Mucosa of descending colon (tissue), 3 donors: Measurements from ENCODE around the gene ARPC1A. TPM values are rescaled to one million over a fixed set of nuclear protein-coding genes. Genes with fewer than 3 reads are reported as not detected.
A peak's percentile ranks its signal among the peaks of the same experiment; 100 is the strongest.

Experiments used
- ATAC-seq: fragments of 200-7000 bp; cut with Tn5 transposase; one replicate; pipeline ENCODE4 v1.9.1; 2020; ENCODE audit warnings: mild to moderate bottlenecking, moderate library complexity
- DNase-seq, 3 donors: peaks; one replicate each; pipeline ENCODE4 v3.0.0-alpha.2; 2020
- H3K36me3 ChIP-seq: fragments of 200-600 bp; one replicate; pipeline ENCODE4 v1.8.0; 2021; ENCODE audit warnings: low read depth, mild to moderate bottlenecking
- H3K4me1 ChIP-seq: fragments of 200-600 bp; one replicate; pipeline ENCODE4 v1.8.0; 2021; ENCODE audit warnings: low read depth, mild to moderate bottlenecking
- H3K4me3 ChIP-seq: fragments of 200-600 bp; one replicate; pipeline ENCODE4 v1.8.0; 2021; ENCODE audit warnings: mild to moderate bottlenecking
- H3K9me3 ChIP-seq: fragments of 200-600 bp; one replicate; pipeline ENCODE4 v1.8.0; 2021; ENCODE audit warnings: mild to moderate bottlenecking
- CTCF ChIP-seq: fragments of 200-600 bp; IDR thresholded peaks from one replicate; pipeline ENCODE4 v1.8.0; 2022; ENCODE audit warnings: antibody characterized with exemption, mild to moderate bottlenecking
- intact Hi-C, 2 donors: fragments of 100-400 bp; cut with DNase I in 1 of 2; cut with micrococcal nuclease in 1 of 2; formaldehyde crosslinking; loops; one replicate each; pipeline versions ENCODE4 v1.11.0 to v1.11.1; 2022; cut with DNase I, micrococcal nuclease
- total RNA-seq, 3 donors: library from RNA; stranded (reverse); fragmentation: NEBNext Ultra II Directional in 2 of 3; extraction: Animal tissue kit (Norgen Biotek cat#: 25700) in 2 of 3; gene quantifications; one replicate each; pipeline versions ENCODE4 v1.2.1 to v1.2.4, GENCODE V29; 2021 to 2023
- donor health status: DM: no; HTN: no; CAD: no; lungs with moderate emphysema.
- donor health status: DM: no; HTN: no; CAD: no.
- donor health status: DM: no; HTN: yes; CAD: no.

The ARPC1A gene
- total RNA-seq, 3 donors from 2014 or later: 142 to 158 (median 157) TPM

DNA sequence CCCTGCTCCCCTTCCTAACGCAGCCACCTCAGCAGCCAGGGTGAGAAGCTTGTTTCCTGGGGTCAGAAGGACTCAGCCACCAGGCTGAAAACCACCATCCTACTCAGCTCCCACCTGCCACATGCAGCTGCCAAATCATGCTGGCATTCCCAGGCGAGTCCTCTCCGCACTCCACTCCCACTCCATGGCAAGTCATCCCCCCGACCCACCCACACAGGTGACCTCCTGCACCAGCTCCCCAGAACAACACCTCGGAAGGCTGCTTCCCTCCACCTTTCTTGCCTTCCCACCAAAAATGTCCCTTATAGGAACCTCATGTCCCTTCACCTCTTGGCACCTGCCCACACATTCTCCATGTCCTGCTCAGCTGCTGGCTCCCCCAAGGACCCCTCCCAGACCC, 78.1 kb downstream of the ARPC1A start:
- intact Hi-C loops: no loop called here
- ATAC-seq (no peak), DNase-seq (no peak)
- TF ChIP-seq CTCF: no peak
- Histone ChIP-seq H3K36me3 (no peaks in the 10 kb centered on the region), H3K4me3 (no peak overlapping the region), H3K9me3 (no peaks in the 10 kb centered on the region), H3K4me1 (peaks cover 16% of the 10 kb centered on the region)

- intact Hi-C loops: no loop called here
- no peak overlapping the region for H3K4me3 ChIP-seq
These were observed 78.7 kb downstream of the ARPC1A start for GRCh38 chr7:99404235-99404976.

DNA sequence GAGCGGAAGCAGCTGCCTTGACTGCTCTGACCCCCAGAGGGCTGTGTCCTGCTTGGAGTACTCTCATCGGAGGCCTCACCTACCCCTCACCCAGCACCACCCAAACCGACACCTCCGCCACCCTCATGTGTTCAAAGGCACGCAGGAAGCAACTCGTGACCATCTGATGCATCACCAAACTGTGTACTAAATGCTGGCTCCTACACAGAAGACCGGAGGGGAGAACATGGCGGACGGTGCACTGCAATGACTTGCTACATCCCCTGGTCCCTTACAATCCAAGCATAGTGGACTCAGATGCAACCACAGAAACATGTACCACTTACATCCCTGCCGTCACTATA, 79.3 kb downstream of the ARPC1A start:
- ATAC-seq (no peak), DNase-seq (no peak)
- intact Hi-C loops: no loop called here
- Histone ChIP-seq H3K9me3 (no peaks in the 10 kb centered on the region), H3K4me3 (no peak overlapping the region), H3K4me1 (peaks cover 19% of the 10 kb centered on the region), H3K36me3 (no peaks in the 10 kb centered on the region)
- TF ChIP-seq CTCF: no peak

More at GRCh38 chr7:99404235-99404976, 78.7 kb downstream of the ARPC1A start:
- no peak for DNase-seq
- Histone ChIP-seq H3K9me3 (no peaks in the 10 kb centered on the region), H3K36me3 (no peaks in the 10 kb centered on the region), H3K4me1 (peaks cover 16% of the 10 kb centered on the region)
- TF ChIP-seq CTCF: no peak
- ATAC-seq: no peak

GRCh38 chr7:99406557-99406956, 80.9 kb downstream of the ARPC1A start:
- DNase-seq: no peak
- no peak for ATAC-seq
- H3K9me3 ChIP-seq: no peaks in the 10 kb centered on the region
- no peak overlapping the region for H3K4me3 ChIP-seq
- peaks cover 6% of the 10 kb centered on the region for H3K36me3 ChIP-seq
- peaks cover 26% of the 10 kb centered on the region for H3K4me1 ChIP-seq
- TF ChIP-seq CTCF: no peak
- intact Hi-C loops: no loop called here

GRCh38 chr7:99407872-99408378, 82.2 kb downstream of the ARPC1A start:
- ATAC-seq: peak; percentile 49
- no peak for TF ChIP-seq CTCF
- Histone ChIP-seq H3K4me1 (peaks cover 26% of the 10 kb centered on the region), H3K36me3 (peaks cover 10% of the 10 kb centered on the region), H3K9me3 (no peaks in the 10 kb centered on the region), H3K4me3 (peak overlapping the region; percentile 97)
- intact Hi-C loops: no loop called here
- DNase-seq: peak; percentile 43 to 68 (median 60)
